GM13977 (cell line): Measurements from ENCODE around the gene COLEC12.
A peak's percentile ranks its signal among the peaks of the same experiment; 100 is the strongest.

Experiments
- DNase-seq: peaks from one replicate; pipeline ENCODE4 v3.0.0; 2012; ENCODE audit warnings: low spot score
- in situ Hi-C: fragments of 300-500 bp; cut with MboI; formaldehyde crosslinking; loops from one replicate; pipeline ENCODE4 v1.12.0; 2022; ENCODE audit warnings: low sequenced_read_pairs, low pct_unique_long_range_greater_than_20kb, mixed read lengths, inconsistent platforms; ENCODE audit not compliant: unreplicated experiment
- TF ChIP-seq, protein P1 (sequence below): IDR thresholded peaks from 2 replicates; pipeline ENCODE4 v1.5.1; 2012; ENCODE audit warnings: mild to moderate bottlenecking, control low read depth; ENCODE audit not compliant: insufficient read depth; ENCODE audit errors: extremely low read depth, missing control alignments

COLEC12 gene

DNA sequence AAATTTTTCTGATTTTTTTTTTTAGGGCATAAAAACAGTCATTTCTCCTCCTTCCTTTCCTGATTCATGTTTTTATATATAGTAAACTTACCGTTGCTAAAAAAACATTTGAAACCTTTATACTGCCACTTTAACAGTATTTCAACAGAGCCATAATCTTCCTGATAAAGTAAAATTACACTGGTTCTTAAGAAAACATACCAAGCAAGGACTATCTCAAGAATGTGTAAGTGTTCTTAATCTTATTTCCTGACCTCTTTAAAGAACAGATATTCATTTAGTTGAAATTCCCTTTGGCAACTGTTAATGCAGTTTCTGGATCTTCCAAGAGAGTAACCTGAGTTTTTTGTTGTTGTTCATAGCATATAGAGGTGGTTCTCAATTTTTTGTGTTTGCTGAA lies 26.6 kb upstream of the COLEC12 start:
- in situ Hi-C loops: no loop called here
- no peak for DNase-seq
- TF ChIP-seq, protein P1, sequence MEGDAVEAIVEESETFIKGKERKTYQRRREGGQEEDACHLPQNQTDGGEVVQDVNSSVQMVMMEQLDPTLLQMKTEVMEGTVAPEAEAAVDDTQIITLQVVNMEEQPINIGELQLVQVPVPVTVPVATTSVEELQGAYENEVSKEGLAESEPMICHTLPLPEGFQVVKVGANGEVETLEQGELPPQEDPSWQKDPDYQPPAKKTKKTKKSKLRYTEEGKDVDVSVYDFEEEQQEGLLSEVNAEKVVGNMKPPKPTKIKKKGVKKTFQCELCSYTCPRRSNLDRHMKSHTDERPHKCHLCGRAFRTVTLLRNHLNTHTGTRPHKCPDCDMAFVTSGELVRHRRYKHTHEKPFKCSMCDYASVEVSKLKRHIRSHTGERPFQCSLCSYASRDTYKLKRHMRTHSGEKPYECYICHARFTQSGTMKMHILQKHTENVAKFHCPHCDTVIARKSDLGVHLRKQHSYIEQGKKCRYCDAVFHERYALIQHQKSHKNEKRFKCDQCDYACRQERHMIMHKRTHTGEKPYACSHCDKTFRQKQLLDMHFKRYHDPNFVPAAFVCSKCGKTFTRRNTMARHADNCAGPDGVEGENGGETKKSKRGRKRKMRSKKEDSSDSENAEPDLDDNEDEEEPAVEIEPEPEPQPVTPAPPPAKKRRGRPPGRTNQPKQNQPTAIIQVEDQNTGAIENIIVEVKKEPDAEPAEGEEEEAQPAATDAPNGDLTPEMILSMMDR: no peak

DNA sequence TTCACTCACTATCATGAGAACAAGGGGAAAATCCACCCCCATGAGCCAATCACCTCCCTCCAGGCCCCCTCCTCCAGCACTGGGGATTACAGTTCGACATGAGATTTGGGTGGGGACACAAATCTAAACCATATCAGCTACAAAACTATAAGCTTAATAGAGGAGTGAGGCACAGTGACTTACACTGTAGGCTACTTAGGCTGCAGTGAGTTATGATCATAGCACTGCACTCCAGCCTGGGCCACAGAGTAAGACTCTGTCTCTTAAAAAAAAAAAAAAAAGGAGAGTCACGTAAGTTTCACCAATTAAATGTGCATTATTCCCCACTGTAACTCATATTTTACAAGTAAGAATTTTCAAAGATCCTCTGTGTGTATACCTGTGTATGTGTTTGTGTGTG lies 26.2 kb upstream of the COLEC12 start:
- in situ Hi-C loops: no loop called here
- DNase-seq: no peak
- TF ChIP-seq, protein P1: no peak

DNA sequence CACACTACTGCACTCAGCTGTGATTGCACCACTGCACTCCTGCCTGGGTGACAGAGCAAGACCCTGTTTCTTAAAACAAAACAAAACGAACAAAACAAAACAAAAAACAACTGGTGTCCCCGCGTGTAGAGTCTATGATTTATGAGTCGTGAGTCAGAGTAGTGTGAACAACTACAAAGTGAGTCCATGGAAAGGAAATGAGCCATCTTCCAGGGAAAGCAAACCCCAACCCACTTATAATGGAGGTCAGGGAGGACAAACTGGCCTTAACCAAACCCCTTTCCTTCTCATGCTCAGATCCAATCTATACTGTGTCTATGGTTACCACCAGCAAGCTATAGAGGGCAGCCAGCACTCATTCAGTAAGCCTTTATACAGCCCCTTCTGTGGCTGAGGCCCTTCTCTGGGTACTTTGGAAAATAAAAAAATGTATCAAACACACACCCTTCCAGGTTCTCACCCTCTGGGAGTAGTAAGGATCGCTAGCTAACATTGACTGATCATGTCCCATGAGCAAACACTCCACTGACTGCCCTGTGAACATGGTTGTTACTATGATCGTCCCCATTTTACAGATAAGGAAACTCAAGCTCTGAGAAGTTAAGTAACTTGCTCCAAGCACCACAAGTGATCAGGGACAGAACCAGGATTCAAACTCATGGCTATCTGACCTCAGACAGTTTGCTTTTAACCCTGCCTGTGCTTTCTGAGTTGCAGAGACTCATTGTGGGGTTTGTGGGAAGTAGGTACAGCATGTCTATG lies 24.7 kb upstream of the COLEC12 start:
- in situ Hi-C loops: no loop called here
- TF ChIP-seq, protein P1: no peak
- DNase-seq: no peak

DNA sequence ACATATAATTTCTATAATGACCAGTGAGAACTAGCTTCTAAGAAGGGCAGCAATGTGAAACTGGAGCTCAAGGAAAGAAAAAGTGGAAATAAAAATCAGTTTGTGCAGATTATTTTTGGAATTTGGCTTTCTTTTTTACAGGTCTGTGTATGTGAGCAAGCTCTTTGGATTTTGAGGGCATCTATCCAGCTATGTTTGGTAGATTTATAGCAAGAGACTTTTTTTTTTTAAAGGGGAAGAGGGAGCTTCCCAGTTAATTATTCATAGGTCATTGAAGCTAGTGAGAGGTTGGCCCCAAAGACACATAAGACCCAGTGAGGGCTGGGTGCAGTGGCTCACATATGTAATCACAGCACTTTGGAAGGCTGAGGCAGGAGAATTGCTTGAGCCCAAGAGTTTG lies 24.0 kb upstream of the COLEC12 start:
- no peak for DNase-seq
- TF ChIP-seq, protein P1: no peak
- in situ Hi-C loops: no loop called here

DNA sequence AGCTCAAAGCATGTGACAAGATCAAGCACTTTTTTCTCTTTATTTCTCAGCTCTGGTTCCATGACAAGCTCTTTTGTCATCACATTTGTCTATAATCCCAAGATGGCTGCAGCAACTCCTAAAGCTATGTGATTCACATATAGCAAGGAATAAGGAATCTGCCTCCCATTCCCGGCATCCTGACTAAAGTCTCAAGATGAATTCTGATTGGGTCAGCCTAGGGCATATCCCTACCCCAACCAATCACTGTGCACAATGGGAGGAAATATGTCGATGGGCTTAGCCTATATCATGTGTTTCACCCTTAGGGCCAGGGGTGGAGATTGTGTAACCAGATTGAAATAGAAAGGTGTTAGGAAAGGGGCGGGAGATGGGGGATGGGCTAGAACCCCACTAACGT lies 23.1 kb upstream of the COLEC12 start:
- in situ Hi-C loops: no loop called here
- TF ChIP-seq, protein P1: no peak
- no peak for DNase-seq

DNA sequence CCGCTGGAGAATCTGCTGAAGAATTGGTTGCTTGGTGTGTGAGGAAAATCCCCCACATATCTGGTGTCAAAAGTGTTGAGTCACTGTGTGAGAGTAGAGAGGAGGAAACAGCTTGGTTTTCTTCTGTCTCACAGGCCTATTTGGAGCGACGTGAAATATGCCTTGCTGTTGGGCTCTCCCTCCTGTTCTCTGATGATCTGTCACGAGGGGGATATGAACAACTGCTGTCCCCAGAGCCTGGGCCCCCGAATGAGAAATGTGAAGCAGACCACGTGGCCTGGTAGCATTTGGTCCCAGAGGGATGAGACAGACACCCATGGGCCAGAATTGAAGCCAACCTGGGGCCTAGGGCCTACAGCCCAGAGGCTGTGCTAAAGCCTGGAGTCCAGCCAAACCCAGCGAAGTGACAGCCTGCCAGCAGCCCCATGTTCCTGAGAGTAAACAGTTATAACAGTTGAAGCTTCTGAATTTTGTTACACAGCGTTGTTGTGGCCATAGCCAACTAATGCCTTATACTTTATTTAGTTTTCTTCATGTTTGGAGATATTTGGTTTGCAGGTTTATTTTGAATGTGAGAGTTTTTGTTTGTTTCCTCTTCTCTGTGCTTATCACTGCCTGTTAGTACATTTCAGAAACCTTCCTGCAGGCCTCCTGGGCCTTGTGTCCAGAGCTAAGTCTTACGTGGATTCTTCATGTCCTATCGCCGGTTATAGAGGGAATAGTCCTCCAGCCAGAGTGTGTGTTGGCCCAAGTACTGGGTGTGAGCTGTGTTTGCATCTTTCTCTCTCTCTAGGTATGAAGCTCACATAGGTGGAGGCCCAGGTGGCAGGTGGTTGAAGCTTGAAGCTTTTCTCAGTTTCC lies 18.7 kb upstream of the COLEC12 start:
- peak; percentile 59 for DNase-seq
- in situ Hi-C loops: no loop called here
- TF ChIP-seq, protein P1: no peak
